Right lobe of liver (tissue), 6 donors: ENCODE measurements around the gene ZFAND3. TPM values are rescaled to one million over a fixed set of nuclear protein-coding genes. Genes with fewer than 3 reads are reported as not detected.

ENCODE experiments used
- ATAC-seq, 4 donors: fragments of 200-7000 bp; cut with Tn5 transposase; one replicate each; pipeline ENCODE4 v1.9.1; 2020; ENCODE audit warnings: mild to moderate bottlenecking in 4 of 4, moderate library complexity in 4 of 4
- DNase-seq, 3 donors: peaks; one replicate each; pipeline ENCODE4 v3.0.0-alpha.2; 2020
- H3K27ac ChIP-seq, 3 donors: fragments of 200-600 bp; one replicate each; pipeline ENCODE4 v1.8.0; 2022
- H3K27me3 ChIP-seq, 2 donors: fragments of 200-600 bp; one replicate each; pipeline ENCODE4 v1.8.0; 2022
- H3K36me3 ChIP-seq, 4 donors: fragments of 200-600 bp; sonication (generic) in 1 of 4; one replicate each; pipeline versions ENCODE4 v1.5.1 to v1.8.0; 2017 to 2022; ENCODE audit warnings: control low read depth in 1 of 4
- H3K4me1 ChIP-seq, 4 donors: fragments of 200-600 bp; sonication (generic) in 1 of 4; one replicate each; pipeline versions ENCODE4 v1.5.1 to v1.8.0; 2017 to 2022; ENCODE audit warnings: control low read depth in 1 of 4
- H3K4me3 ChIP-seq, 3 donors: fragments of 200-600 bp; one replicate each; pipeline ENCODE4 v1.8.0; 2022
- H3K9me3 ChIP-seq, 4 donors: fragments of 200-600 bp; sonication (generic) in 1 of 4; one replicate each; pipeline versions ENCODE4 v1.5.1 to v1.8.0; 2017 to 2022; ENCODE audit warnings: control low read depth in 1 of 4
- POLR2A ChIP-seq: fragments of 450-650 bp; IDR thresholded peaks from one replicate; pipeline ENCODE4 v1.6.1; 2017; ENCODE audit warnings: antibody characterized with exemption, mild to moderate bottlenecking
- WGBS: methylation state at CpG from one replicate; pipeline ENCODE4 v1.1.6; 2018; ENCODE audit warnings: low coverage, low lambda C conversion rate; ENCODE audit not compliant: insufficient coverage; ENCODE audit errors: missing lambda C conversion rate; 5-methylcytosine and 5-hydroxymethylcytosine counted together
- intact Hi-C, 2 donors: fragments of 100-400 bp; cut with DNase I; formaldehyde crosslinking; loops; one replicate each; pipeline versions ENCODE4 v1.11.2 to v1.14.1; 2022
- total RNA-seq, 6 experiments: library from RNA; depleted of rRNA in 2 of 6; stranded (reverse); fragments of >200 nt in 2 of 6; fragmentation: NEBNext Ultra II Directional in 3 of 6; extraction: Animal tissue kit (Norgen Biotek cat#: 25700) in 3 of 6; gene quantifications; one replicate each; pipeline versions ENCODE4 v1.1.0 to v1.2.4, GENCODE V29; 2016 to 2023
- TF ChIP-seq, protein P1 (sequence below), 4 donors: fragments of 200-600 bp in 3 of 4; fragments of 450-650 bp in 1 of 4; IDR thresholded peaks; one replicate each; pipeline versions ENCODE4 v1.5.1 to v1.8.0; 2016 to 2022; ENCODE audit warnings: antibody characterized with exemption in 4 of 4, mild to moderate bottlenecking in 2 of 4
- donor health status: DM: no; HTN: yes; CAD: no.
- donor health status: DM: no; HTN: no; CAD: no.
- donor health status: DM: no; HTN: no; CAD: no.
- donor health status: DM: no; HTN: yes; CAD: no.
- donor health status: DM: no; HTN: yes; CAD: no.

The ZFAND3 gene
- total RNA-seq, 6 experiments from 2014 or later, result 43.1 to 66.5 (median 53.2) TPM

GRCh38 chr6:37931066-37931465 is 111.5 kb downstream of the ZFAND3 start:
- no CpG with 5 or more reads among the region's 1 CpG for WGBS

GRCh38 chr6:37934276-37934675 is 114.7 kb downstream of the ZFAND3 start:
- 91% methylated on average over 4 of the region's 5 CpGs for WGBS
- H3K4me1 ChIP-seq, result peaks cover 0 to 27% (median 12%) of the 10 kb centered on the region in 4 donors
- H3K27me3 ChIP-seq, result no peaks in the 10 kb centered on the region
- H3K9me3 ChIP-seq, result no peaks in the 10 kb centered on the region
- no peak for TF ChIP-seq POLR2A
- TF ChIP-seq, protein P1, sequence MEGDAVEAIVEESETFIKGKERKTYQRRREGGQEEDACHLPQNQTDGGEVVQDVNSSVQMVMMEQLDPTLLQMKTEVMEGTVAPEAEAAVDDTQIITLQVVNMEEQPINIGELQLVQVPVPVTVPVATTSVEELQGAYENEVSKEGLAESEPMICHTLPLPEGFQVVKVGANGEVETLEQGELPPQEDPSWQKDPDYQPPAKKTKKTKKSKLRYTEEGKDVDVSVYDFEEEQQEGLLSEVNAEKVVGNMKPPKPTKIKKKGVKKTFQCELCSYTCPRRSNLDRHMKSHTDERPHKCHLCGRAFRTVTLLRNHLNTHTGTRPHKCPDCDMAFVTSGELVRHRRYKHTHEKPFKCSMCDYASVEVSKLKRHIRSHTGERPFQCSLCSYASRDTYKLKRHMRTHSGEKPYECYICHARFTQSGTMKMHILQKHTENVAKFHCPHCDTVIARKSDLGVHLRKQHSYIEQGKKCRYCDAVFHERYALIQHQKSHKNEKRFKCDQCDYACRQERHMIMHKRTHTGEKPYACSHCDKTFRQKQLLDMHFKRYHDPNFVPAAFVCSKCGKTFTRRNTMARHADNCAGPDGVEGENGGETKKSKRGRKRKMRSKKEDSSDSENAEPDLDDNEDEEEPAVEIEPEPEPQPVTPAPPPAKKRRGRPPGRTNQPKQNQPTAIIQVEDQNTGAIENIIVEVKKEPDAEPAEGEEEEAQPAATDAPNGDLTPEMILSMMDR (IDR thresholded peaks at IDR 0.05), result no peak
- no peaks in the 10 kb centered on the region for H3K36me3 ChIP-seq
- intact Hi-C loops, result no loop called here
- DNase-seq (no peak), ATAC-seq (no peak)
- H3K4me3 ChIP-seq, result no peak overlapping the region
- H3K27ac ChIP-seq, result no peak overlapping the region

More at GRCh38 chr6:37931066-37931465, 111.5 kb downstream of the ZFAND3 start:
- Histone ChIP-seq H3K27ac (peak overlapping the region in 1 of 3 donors; percentile 64), H3K9me3 (no peaks in the 10 kb centered on the region), H3K4me1 (peaks cover 0 to 57% (median 15%) of the 10 kb centered on the region in 4 donors), H3K4me3 (no peak overlapping the region), H3K36me3 (no peaks in the 10 kb centered on the region), H3K27me3 (no peaks in the 10 kb centered on the region)
- TF ChIP-seq POLR2A, result no peak
- TF ChIP-seq, protein P1 (IDR thresholded peaks at IDR 0.05), result no peak
- ATAC-seq (no peak), DNase-seq (no peak)
- intact Hi-C loops, result no loop called here

DNA sequence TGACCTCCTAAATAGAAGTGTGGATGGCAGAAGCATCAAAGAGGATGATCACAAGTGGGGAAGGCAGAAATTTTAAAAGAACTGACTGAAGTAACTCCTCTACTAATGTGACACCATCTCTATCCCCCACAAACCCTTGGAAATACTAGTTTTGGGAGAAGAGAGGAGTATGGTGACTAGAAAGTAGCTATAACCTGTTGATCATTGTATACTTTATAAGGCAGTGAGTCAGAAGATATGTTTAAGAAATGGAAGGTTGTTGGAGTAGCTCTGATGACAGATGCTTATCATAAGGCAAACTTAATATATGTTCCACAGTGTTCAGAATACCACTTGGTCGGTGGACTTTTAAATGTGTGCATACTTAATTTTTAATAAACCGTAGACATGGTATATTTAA is 116.6 kb downstream of the ZFAND3 start:
- no peak overlapping the region for H3K27ac ChIP-seq
- no peak overlapping the region for H3K4me3 ChIP-seq
- peaks cover 0 to 23% (median 7%) of the 10 kb centered on the region in 4 donors for H3K4me1 ChIP-seq
- TF ChIP-seq, protein P1 (IDR thresholded peaks at IDR 0.05), result no peak
- TF ChIP-seq POLR2A, result no peak
- 81% methylated on average over 2 of the region's 2 CpGs for WGBS
- intact Hi-C loops, result no loop called here
- H3K27me3 ChIP-seq, result no peaks in the 10 kb centered on the region
- DNase-seq, result no peak
- H3K9me3 ChIP-seq, result no peaks in the 10 kb centered on the region
- no peak for ATAC-seq
- no peaks in the 10 kb centered on the region for H3K36me3 ChIP-seq

DNA sequence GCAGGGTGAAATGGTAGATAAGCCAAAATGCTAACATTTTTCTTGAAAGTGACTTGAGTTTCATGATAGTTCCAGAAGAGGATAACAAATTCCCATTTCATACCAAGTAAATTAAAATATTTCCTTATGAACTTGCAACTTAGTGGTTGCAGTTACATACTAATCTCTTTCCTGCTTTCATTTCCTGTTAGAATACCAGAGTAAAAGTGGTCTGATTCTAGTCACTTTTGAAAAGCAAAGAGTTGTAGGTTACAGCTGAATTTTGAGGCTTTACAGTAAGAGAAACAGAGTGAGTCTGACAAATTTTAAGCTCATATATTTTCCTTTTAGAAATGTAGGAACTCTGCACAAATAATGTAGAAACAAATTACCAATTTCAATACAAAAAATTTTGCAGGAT is 117.4 kb downstream of the ZFAND3 start:
- intact Hi-C loops, result no loop called here
- TF ChIP-seq, protein P1 (IDR thresholded peaks at IDR 0.05), result no peak
- TF ChIP-seq POLR2A, result no peak
- DNase-seq (no peak), ATAC-seq (no peak)
- no peaks in the 10 kb centered on the region for H3K27me3 ChIP-seq
- H3K9me3 ChIP-seq, result no peaks in the 10 kb centered on the region
- H3K4me1 ChIP-seq, result peaks cover 0 to 19% (median 6%) of the 10 kb centered on the region in 4 donors
- no peak overlapping the region for H3K27ac ChIP-seq
- no peaks in the 10 kb centered on the region for H3K36me3 ChIP-seq
- H3K4me3 ChIP-seq, result no peak overlapping the region

DNA sequence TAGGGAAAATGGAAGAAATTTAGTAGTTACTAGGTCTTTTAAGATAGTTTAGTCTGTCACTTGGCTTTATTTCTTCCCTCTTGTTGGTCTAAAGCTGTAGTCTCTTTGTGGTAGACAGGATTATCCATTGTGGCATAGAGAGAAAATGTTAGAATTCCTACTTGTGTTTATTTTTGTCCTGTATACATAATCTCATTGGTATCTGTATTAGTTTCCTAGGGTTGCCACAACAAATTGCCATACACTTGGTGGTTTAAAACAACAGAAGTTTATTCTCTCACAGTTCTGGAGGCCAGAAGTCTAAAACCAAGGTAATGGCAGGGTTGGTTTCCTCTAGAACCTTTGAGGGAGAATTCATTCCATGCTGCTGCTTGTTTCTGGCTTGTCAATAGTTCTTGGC is 119.4 kb downstream of the ZFAND3 start:
- no peak for ATAC-seq

More for the DNA sequence above, 119.4 kb downstream of the ZFAND3 start:
- no peak for TF ChIP-seq POLR2A
- TF ChIP-seq, protein P1 (IDR thresholded peaks at IDR 0.05), result no peak
- H3K4me1 ChIP-seq, result peaks cover 0 to 13% (median 0%) of the 10 kb centered on the region in 4 donors
- H3K27me3 ChIP-seq, result no peaks in the 10 kb centered on the region
- no peak overlapping the region for H3K4me3 ChIP-seq
- H3K9me3 ChIP-seq, result no peaks in the 10 kb centered on the region
- no peak overlapping the region for H3K27ac ChIP-seq
- intact Hi-C loops, result no loop called here
- no peak for DNase-seq
- H3K36me3 ChIP-seq, result no peaks in the 10 kb centered on the region
